Left lung (tissue), 10 donors: ENCODE results near the gene PTTG1IP. TPM values are rescaled to one million over a fixed set of nuclear protein-coding genes. Genes with fewer than 3 reads are reported as not detected.

Experiments
- ATAC-seq: fragments of 200-7000 bp; cut with Tn5 transposase; one replicate; pipeline ENCODE4 v1.9.1; 2020; ENCODE audit warnings: moderate library complexity
- DNase-seq, 4 donors: peaks; one replicate each; pipeline ENCODE4 v3.0.0-alpha.2; 2013 to 2020
- H3K27ac ChIP-seq, 2 donors: fragments of 200-600 bp; sonication (generic) in 1 of 2; one replicate each; pipeline versions ENCODE4 v1.5.0 to v1.8.0; 2020 to 2021
- H3K27me3 ChIP-seq, 2 donors: fragments of 200-600 bp; sonication (generic) in 1 of 2; one replicate each; pipeline versions ENCODE4 v1.5.0 to v1.8.0; 2020 to 2021
- H3K36me3 ChIP-seq, 2 donors: fragments of 200-600 bp; sonication (generic) in 1 of 2; one replicate each; pipeline versions ENCODE4 v1.5.0 to v1.8.0; 2020 to 2021
- H3K4me1 ChIP-seq, 2 donors: fragments of 200-600 bp; one replicate each; pipeline ENCODE4 v1.8.0; 2021
- H3K4me3 ChIP-seq, 2 donors: fragments of 200-600 bp; sonication (generic) in 1 of 2; one replicate each; pipeline versions ENCODE4 v1.5.0 to v1.8.0; 2020 to 2021; ENCODE audit warnings: mild to moderate bottlenecking in 1 of 2
- H3K9me3 ChIP-seq, 2 donors: fragments of 200-600 bp; sonication (generic) in 1 of 2; one replicate each; pipeline versions ENCODE4 v1.5.0 to v1.8.0; 2020 to 2021
- CTCF ChIP-seq, 2 donors: fragments of 200-600 bp; sonication (generic) in 1 of 2; IDR thresholded peaks; one replicate each; pipeline versions ENCODE4 v1.5.0 to v1.8.0; 2021; ENCODE audit warnings: antibody characterized with exemption in 2 of 2
- intact Hi-C, 2 donors: fragments of 100-400 bp; cut with DNase I; formaldehyde crosslinking; loops; one replicate each; pipeline versions ENCODE4 v1.11.2 to v1.14.2; 2022
- polyA plus RNA-seq, 6 donors: library from polyadenylated mRNA; unstranded; fragments of 120-200 nt; gene quantifications; one replicate each; pipeline ENCODE4 v1.2.1, GENCODE V29; 2013; ENCODE audit not compliant: insufficient read length in 6 of 6
- total RNA-seq, 2 donors: library from RNA; stranded (reverse); fragmentation: NEBNext Ultra II Directional; extraction: Animal tissue kit (Norgen Biotek cat#: 25700); gene quantifications; one replicate each; pipeline ENCODE4 v1.2.1, GENCODE V29; 2021
- donor health status: DM: no; HTN: yes; CAD: no.
- donor health status: DM: no; HTN: no; CAD: no.

The PTTG1IP gene
- total and polyA plus RNA-seq, 8 donors, result 195 to 263 (median 217) TPM

- no peaks in the 10 kb centered on the region for H3K36me3 ChIP-seq
- ATAC-seq (no peak), DNase-seq (peak in 1 of 4 donors; percentile 43)
- H3K27me3 ChIP-seq, result no peaks in the 10 kb centered on the region
- TF ChIP-seq CTCF (IDR thresholded peaks at IDR 0.05), result no peak
- peak overlapping the region; percentile 78 to 84 for H3K4me3 ChIP-seq
- H3K9me3 ChIP-seq, result no peaks in the 10 kb centered on the region
- H3K27ac ChIP-seq, result peak overlapping the region; percentile 93 to 98
- peaks cover 35 to 80% of the 10 kb centered on the region in 2 donors for H3K4me1 ChIP-seq
- intact Hi-C loops, result no loop called here
Observed at GRCh38 chr21:44874240-44874496, 678 bp upstream of the PTTG1IP start.

- no peaks in the 10 kb centered on the region for H3K27me3 ChIP-seq
- H3K4me1 ChIP-seq, result peaks cover 49 to 80% of the 10 kb centered on the region in 2 donors
- TF ChIP-seq CTCF (IDR thresholded peaks at IDR 0.05), result no peak
- peak overlapping the region; percentile 88 to 98 for H3K27ac ChIP-seq
- peak overlapping the region; percentile 78 to 84 for H3K4me3 ChIP-seq
- ATAC-seq (peak; percentile 0), DNase-seq (peak in 3 of 4 donors; percentile 19 to 56 (median 24))
- H3K9me3 ChIP-seq, result no peaks in the 10 kb centered on the region
- intact Hi-C loops, result no loop called here
- H3K36me3 ChIP-seq, result no peaks in the 10 kb centered on the region
Observed at GRCh38 chr21:44872649-44873355, 688 bp downstream of the PTTG1IP start.

- no peaks in the 10 kb centered on the region for H3K27me3 ChIP-seq
- peak; percentile 1 for ATAC-seq
- H3K27ac ChIP-seq, result peak overlapping the region; percentile 88 to 98
- intact Hi-C loops, result no loop called here
- DNase-seq, result peak in 1 of 4 donors; percentile 30
- H3K9me3 ChIP-seq, result no peaks in the 10 kb centered on the region
- H3K36me3 ChIP-seq, result no peaks in the 10 kb centered on the region
- peak overlapping the region; percentile 78 to 84 for H3K4me3 ChIP-seq
- H3K4me1 ChIP-seq, result peaks cover 50 to 80% of the 10 kb centered on the region in 2 donors
- TF ChIP-seq CTCF (IDR thresholded peaks at IDR 0.05), result no peak
Observed at GRCh38 chr21:44872323-44872648, 1.2 kb downstream of the PTTG1IP start.

GRCh38 chr21:44871576-44872269 is 1.8 kb downstream of the PTTG1IP start:
- peak overlapping the region; percentile 78 to 84 for H3K4me3 ChIP-seq
- peak overlapping the region; percentile 88 to 98 for H3K27ac ChIP-seq
- no peaks in the 10 kb centered on the region for H3K36me3 ChIP-seq
- H3K4me1 ChIP-seq, result peaks cover 54 to 81% of the 10 kb centered on the region in 2 donors
- no peaks in the 10 kb centered on the region for H3K27me3 ChIP-seq
- intact Hi-C loops, result no loop called here
- DNase-seq (peak in 3 of 4 donors; percentile 15 to 61 (median 22)), ATAC-seq (peak; percentile 16)
- H3K9me3 ChIP-seq, result no peaks in the 10 kb centered on the region
- no peak for TF ChIP-seq CTCF (IDR thresholded peaks at IDR 0.05)

GRCh38 chr21:44870748-44871495 is 2.6 kb downstream of the PTTG1IP start:
- Histone ChIP-seq H3K36me3 (no peaks in the 10 kb centered on the region), H3K4me1 (peaks cover 55 to 77% of the 10 kb centered on the region in 2 donors), H3K27me3 (no peaks in the 10 kb centered on the region), H3K4me3 (peak overlapping the region in 1 of 2 donors; percentile 84), H3K9me3 (no peaks in the 10 kb centered on the region), H3K27ac (peak overlapping the region; percentile 88 to 98)
- no peak for ATAC-seq
- DNase-seq, result peak in 1 of 4 donors; percentile 58
- TF ChIP-seq CTCF (IDR thresholded peaks at IDR 0.05), result no peak
- intact Hi-C loops, result no loop called here
